ENCODE data around the gene MAP4.

- TF ChIP-seq YY1 (IDR thresholded peaks at IDR 0.05; ENCODE audit: insufficient read depth, insufficient read length) (no peak), SUZ12 (IDR thresholded peaks at IDR 0.05; ENCODE audit: extremely low read depth, insufficient read depth, insufficient read length) (no peak)
Observed at GRCh38 chr3:47825590-47825989, 190.6 kb downstream of the MAP4 start.

Measured in NT2/D1 (cell line).